ENCODE measurements around the gene RAB40B.
"Not testable (repeated sequence)": the region's sequence is repeated elsewhere in the genome, so short reads cannot be mapped to it uniquely, and the experiment has no call there.

Gene RAB40B

GRCh38 chr17:82666931-82667667 is 31.4 kb downstream of the RAB40B start:
- DNase-seq: no peak

GRCh38 chr17:82665891-82666290 is 32.6 kb downstream of the RAB40B start:
- no peak for DNase-seq

- no peak for DNase-seq
Measured at GRCh38 chr17:82665217-82665616, 33.3 kb downstream of the RAB40B start.

GRCh38 chr17:82664701-82665182 is 33.8 kb downstream of the RAB40B start:
- DNase-seq: no peak

GRCh38 chr17:82664276-82664575 is 34.3 kb downstream of the RAB40B start:
- no peak for DNase-seq

GRCh38 chr17:82663381-82664275 is 34.9 kb downstream of the RAB40B start:
- no peak for DNase-seq

GRCh38 chr17:82662711-82663261 is 35.7 kb downstream of the RAB40B start:
- no peak for DNase-seq

GRCh38 chr17:82661717-82662683 is 36.5 kb downstream of the RAB40B start:
- no peak for DNase-seq

- DNase-seq: no peak
Measured at GRCh38 chr17:82659886-82660285, 38.6 kb downstream of the RAB40B start.

GRCh38 chr17:82658796-82659452 is 39.6 kb downstream of the RAB40B start:
- no peak for DNase-seq

- no peak for DNase-seq
Measured at GRCh38 chr17:82658331-82658730, 40.2 kb downstream of the RAB40B start.

- no peak for DNase-seq
Measured at GRCh38 chr17:82657926-82658325, 40.6 kb downstream of the RAB40B start.

- no peak for DNase-seq
Measured at GRCh38 chr17:82656266-82656665, 42.2 kb downstream of the RAB40B start.

GRCh38 chr17:82655523-82655922 is 43.0 kb downstream of the RAB40B start:
- DNase-seq: no peak

- no peak for DNase-seq
Measured at GRCh38 chr17:82655038-82655479, 43.4 kb downstream of the RAB40B start.

- not testable (repeated sequence) for DNase-seq
Measured at GRCh38 chr17:82654611-82655010, 43.9 kb downstream of the RAB40B start.

- no peak for DNase-seq
Measured at GRCh38 chr17:82653651-82654528, 44.6 kb downstream of the RAB40B start.

GRCh38 chr17:82650723-82651122 is 47.8 kb downstream of the RAB40B start:
- DNase-seq: no peak

- no peak for DNase-seq
Measured at GRCh38 chr17:82649501-82650261, 48.8 kb downstream of the RAB40B start.

- no peak for DNase-seq
Measured at GRCh38 chr17:82648742-82649331, 49.7 kb downstream of the RAB40B start.

Measured in activated gamma-delta T cell (primary cell).